CD4-positive, alpha-beta T cell treated with Interleukin-6 at 100 ng/mL for 8 hours (primary cell): Measurements from ENCODE around the gene SNAI3.
A peak's percentile ranks its signal among the peaks of the same experiment; 100 is the strongest.

Source experiments
- DNase-seq: peaks from one replicate; pipeline ENCODE4 v3.0.0-alpha.2; 2020; ENCODE audit warnings: mixed read lengths, low spot score

Gene SNAI3

GRCh38 chr16:88691924-88692560, 5.7 kb upstream of the SNAI3 start:
- DNase-seq = peak; percentile 26

GRCh38 chr16:88691129-88691813, 5.0 kb upstream of the SNAI3 start:
- no peak for DNase-seq

GRCh38 chr16:88690341-88691128, 4.2 kb upstream of the SNAI3 start:
- no peak for DNase-seq

- no peak for DNase-seq
Measured at GRCh38 chr16:88688013-88688778, 1.9 kb upstream of the SNAI3 start.

GRCh38 chr16:88687676-88688012, 1.3 kb upstream of the SNAI3 start:
- no peak for DNase-seq

- DNase-seq = no peak
Measured at GRCh38 chr16:88687254-88687576, 908 bp upstream of the SNAI3 start.

- peak; percentile 32 for DNase-seq
Measured at GRCh38 chr16:88686062-88686438, 257 bp downstream of the SNAI3 start.

GRCh38 chr16:88685156-88686061, 898 bp downstream of the SNAI3 start:
- DNase-seq = peak; percentile 53

- DNase-seq = no peak
Measured at GRCh38 chr16:88684569-88685155, 1.6 kb downstream of the SNAI3 start.

GRCh38 chr16:88681709-88682451, 4.4 kb downstream of the SNAI3 start:
- DNase-seq = peak; percentile 70

- peak; percentile 62 for DNase-seq
Measured at GRCh38 chr16:88681084-88681680, 5.1 kb downstream of the SNAI3 start.

- DNase-seq = no peak
Measured at GRCh38 chr16:88680554-88681083, 5.7 kb downstream of the SNAI3 start.

GRCh38 chr16:88678224-88678979, 7.9 kb downstream of the SNAI3 start:
- no peak for DNase-seq

- no peak for DNase-seq
Measured at GRCh38 chr16:88677721-88678120, 8.6 kb downstream of the SNAI3 start.

- no peak for DNase-seq
Measured at GRCh38 chr16:88676502-88677242, 9.6 kb downstream of the SNAI3 start.

- no peak for DNase-seq
Measured at GRCh38 chr16:88673716-88674379, 12.5 kb downstream of the SNAI3 start.

- no peak for DNase-seq
Measured at GRCh38 chr16:88672776-88673175, 13.5 kb downstream of the SNAI3 start.

GRCh38 chr16:88671806-88672205, 14.5 kb downstream of the SNAI3 start:
- DNase-seq = no peak
